Esophagus squamous epithelium (tissue), 5 donors: Measurements from ENCODE around the gene MAN1C1. TPM values are rescaled to one million over a fixed set of nuclear protein-coding genes. Genes with fewer than 3 reads are reported as not detected.
"Not testable (repeated sequence)": the region's sequence is repeated elsewhere in the genome, so short reads cannot be mapped to it uniquely, and the experiment has no call there.

Source experiments
- DNase-seq: peaks from one replicate; lab custom pipeline; 2025; lab: John Stamatoyannopoulos, UW
- H3K27ac ChIP-seq, 4 donors: fragments of 200-600 bp; sonication (generic); one replicate each; pipeline ENCODE4 v1.5.1; 2016 to 2019; ENCODE audit warnings: mild to moderate bottlenecking in 1 of 4
- H3K27me3 ChIP-seq, 4 donors: fragments of 200-600 bp; sonication (generic); 1 replicate in 3 of 4; 2 replicates in 1 of 4; pipeline versions ENCODE4 v1.5.1 to v1.6.0; 2017 to 2021; ENCODE audit warnings: antibody characterized with exemption in 1 of 4
- H3K36me3 ChIP-seq, 3 donors: fragments of 200-600 bp; sonication (generic); one replicate each; pipeline ENCODE4 v1.5.1; 2016 to 2019
- H3K4me1 ChIP-seq, 3 donors: fragments of 200-600 bp; sonication (generic); one replicate each; pipeline ENCODE4 v1.5.1; 2017 to 2019
- H3K4me3 ChIP-seq, 4 donors: fragments of 200-600 bp; sonication (generic); 1 replicate in 3 of 4; 2 replicates in 1 of 4; pipeline ENCODE4 v1.5.1; 2016 to 2019; ENCODE audit warnings: mild to moderate bottlenecking in 2 of 4, moderate library complexity in 1 of 4
- H3K9me3 ChIP-seq, 3 donors: fragments of 200-600 bp; sonication (generic); one replicate each; pipeline ENCODE4 v1.5.1; 2016 to 2019
- CTCF ChIP-seq, 6 experiments: fragments of 450-650 bp in 4 of 6; fragments of 200-600 bp in 2 of 6; sonication (generic) in 2 of 6; IDR thresholded peaks; one replicate each; pipeline ENCODE4 v1.5.1; 2016 to 2019; ENCODE audit warnings: antibody characterized with exemption in 6 of 6, mild to moderate bottlenecking in 4 of 6, moderate library complexity in 4 of 6
- POLR2A ChIP-seq, 4 donors: fragments of 450-650 bp; IDR thresholded peaks; one replicate each; pipeline ENCODE4 v1.6.1; 2017; ENCODE audit warnings: antibody characterized with exemption in 4 of 4, mild to moderate bottlenecking in 4 of 4, moderate library complexity in 3 of 4
- WGBS, 2 donors: methylation state at CpG; one replicate each; pipeline ENCODE4 v1.1.5; 2018; 5-methylcytosine and 5-hydroxymethylcytosine counted together
- intact Hi-C: fragments of 100-400 bp; cut with DNase I; formaldehyde crosslinking; loops from one replicate; pipeline ENCODE4 v1.15.0; 2022
- total RNA-seq, 4 donors: library from RNA; depleted of rRNA; stranded (reverse); fragments of >200 nt; gene quantifications; one replicate each; pipeline ENCODE4 v1.1.0, GENCODE V29; 2016
- donor health status: DM: yes; HTN: yes; CAD: no.

Gene MAN1C1
- total RNA-seq, 4 donors from 2014 or later: 0.91 to 7.4 (median 3.8) TPM

- no peak for DNase-seq
- H3K27me3 ChIP-seq: no peaks in the 10 kb centered on the region
- peaks cover 0 to 7% (median 0%) of the 10 kb centered on the region in 3 donors for H3K36me3 ChIP-seq
- peaks cover 0 to 18% (median 8%) of the 10 kb centered on the region in 3 donors for H3K4me1 ChIP-seq
- 94% methylated on average over 2 of the region's 2 CpGs for WGBS, 2 donors
- peaks cover 0 to 20% (median 0%) of the 10 kb centered on the region in 3 donors for H3K9me3 ChIP-seq
- TF ChIP-seq CTCF (IDR thresholded peaks at IDR 0.05) (no peak), POLR2A (IDR thresholded peaks at IDR 0.05) (no peak)
- H3K4me3 ChIP-seq: no peak overlapping the region
- no peak overlapping the region for H3K27ac ChIP-seq
- intact Hi-C loops: no loop called here
Observed at GRCh38 chr1:25634896-25635295, 18.3 kb downstream of the MAN1C1 start.

- intact Hi-C loops, DNase-seq, H3K27ac ChIP-seq, H3K27me3 ChIP-seq, H3K4me3 ChIP-seq, H3K36me3 ChIP-seq: not testable (repeated sequence)
- 92 to 93% methylated on average over 7 of the region's 7 CpGs for WGBS, 2 donors
- Histone ChIP-seq H3K9me3 (peaks cover 0 to 20% (median 0%) of the 10 kb centered on the region in 3 donors), H3K4me1 (peaks cover 0 to 11% (median 3%) of the 10 kb centered on the region in 3 donors)
Observed at GRCh38 chr1:25636141-25636540, 19.6 kb downstream of the MAN1C1 start.

- intact Hi-C loops: no loop called here
- Histone ChIP-seq H3K27ac (no peak overlapping the region), H3K36me3 (peaks cover 0 to 9% (median 0%) of the 10 kb centered on the region in 3 donors), H3K4me1 (peaks cover 3 to 22% (median 7%) of the 10 kb centered on the region in 3 donors), H3K4me3 (no peak overlapping the region), H3K9me3 (peaks cover 0 to 18% (median 0%) of the 10 kb centered on the region in 3 donors), H3K27me3 (no peaks in the 10 kb centered on the region)
- 81 to 86% methylated on average over 7 to 10 of the region's 10 CpGs for WGBS, 2 donors
- TF ChIP-seq CTCF (IDR thresholded peaks at IDR 0.05) (no peak), POLR2A (IDR thresholded peaks at IDR 0.05) (no peak)
- no peak for DNase-seq
Observed at GRCh38 chr1:25640646-25641328, 24.2 kb downstream of the MAN1C1 start.

GRCh38 chr1:25641329-25641725 is 24.7 kb downstream of the MAN1C1 start:
- DNase-seq: no peak
- intact Hi-C loops: no loop called here
- WGBS, 2 donors: 84 to 88% methylated on average over 4 of the region's 4 CpGs
- Histone ChIP-seq H3K4me1 (peaks cover 3 to 22% (median 7%) of the 10 kb centered on the region in 3 donors), H3K27me3 (no peaks in the 10 kb centered on the region), H3K27ac (no peak overlapping the region), H3K4me3 (no peak overlapping the region), H3K9me3 (peaks cover 0 to 13% (median 0%) of the 10 kb centered on the region in 3 donors), H3K36me3 (peaks cover 0 to 8% (median 0%) of the 10 kb centered on the region in 3 donors)
- TF ChIP-seq POLR2A (IDR thresholded peaks at IDR 0.05) (no peak), CTCF (IDR thresholded peaks at IDR 0.05) (no peak)

GRCh38 chr1:25641931-25642573 is 25.5 kb downstream of the MAN1C1 start:
- Histone ChIP-seq H3K4me3 (peak overlapping the region in 1 of 4 donors; percentile 15), H3K36me3 (peaks cover 0 to 7% (median 0%) of the 10 kb centered on the region in 3 donors), H3K9me3 (peaks cover 0 to 8% (median 0%) of the 10 kb centered on the region in 3 donors), H3K27ac (peak overlapping the region in 2 of 4 donors; percentile 44 to 72), H3K4me1 (peaks cover 3 to 22% (median 7%) of the 10 kb centered on the region in 3 donors), H3K27me3 (no peaks in the 10 kb centered on the region)
- 50 to 70% methylated on average over 7 to 8 of the region's 8 CpGs for WGBS, 2 donors
- DNase-seq: no peak
- intact Hi-C loops: no loop called here
- no peak for TF ChIP-seq POLR2A (IDR thresholded peaks at IDR 0.05)
- TF ChIP-seq CTCF (IDR thresholded peaks at IDR 0.05): no peak
